HK-2 (cell line): ENCODE results near the gene FAM107B.
A peak's percentile ranks its signal among the peaks of the same experiment; 100 is the strongest.

Experiments
- DNase-seq: peaks from one replicate; pipeline ENCODE4 v3.0.0-alpha.2; 2018; ENCODE audit not compliant: unreplicated experiment

The FAM107B gene

DNA sequence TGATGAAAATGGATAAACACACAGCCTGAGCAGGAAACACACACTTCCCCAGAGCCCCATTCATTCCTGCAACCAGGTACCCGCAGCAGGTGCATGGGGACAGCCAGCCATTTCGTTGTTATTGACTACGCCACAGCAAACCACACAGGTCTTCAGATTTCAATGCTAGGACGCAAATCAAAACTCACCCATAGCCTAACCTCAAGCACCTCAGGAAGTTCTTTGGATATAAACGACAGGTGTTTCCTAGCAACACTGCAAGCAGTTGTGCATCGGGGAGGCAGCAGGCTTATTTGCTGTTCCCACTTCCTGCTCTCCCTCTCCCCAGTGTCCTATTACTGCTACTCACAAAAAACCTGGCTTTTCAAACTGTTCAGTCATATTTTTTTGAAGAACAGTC, 267.5 kb downstream of the FAM107B start:
- DNase-seq = no peak

DNA sequence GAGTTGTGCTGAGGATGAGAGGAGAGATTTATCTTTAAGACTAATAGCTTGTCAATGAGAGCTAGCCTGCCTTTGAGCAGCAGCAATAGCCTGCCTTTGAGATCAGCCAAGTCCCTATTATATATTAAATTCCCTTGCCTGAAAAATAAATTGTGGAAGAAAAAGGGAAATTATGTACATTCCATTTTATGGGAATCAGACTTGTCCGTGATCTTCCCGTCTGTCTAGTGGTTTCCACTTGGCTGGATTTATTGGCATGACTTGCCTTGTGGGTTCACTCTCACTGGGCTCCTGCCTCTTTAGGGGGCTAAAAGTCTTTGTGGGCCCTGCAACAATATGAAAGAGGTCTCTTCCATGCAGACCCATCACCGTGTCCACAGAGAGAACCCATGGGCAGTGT, 272.3 kb downstream of the FAM107B start:
- DNase-seq = no peak

GRCh38 chr10:14500172-14500765, 274.4 kb downstream of the FAM107B start:
- DNase-seq = no peak

GRCh38 chr10:14499601-14499904, 275.1 kb downstream of the FAM107B start:
- DNase-seq = no peak

DNA sequence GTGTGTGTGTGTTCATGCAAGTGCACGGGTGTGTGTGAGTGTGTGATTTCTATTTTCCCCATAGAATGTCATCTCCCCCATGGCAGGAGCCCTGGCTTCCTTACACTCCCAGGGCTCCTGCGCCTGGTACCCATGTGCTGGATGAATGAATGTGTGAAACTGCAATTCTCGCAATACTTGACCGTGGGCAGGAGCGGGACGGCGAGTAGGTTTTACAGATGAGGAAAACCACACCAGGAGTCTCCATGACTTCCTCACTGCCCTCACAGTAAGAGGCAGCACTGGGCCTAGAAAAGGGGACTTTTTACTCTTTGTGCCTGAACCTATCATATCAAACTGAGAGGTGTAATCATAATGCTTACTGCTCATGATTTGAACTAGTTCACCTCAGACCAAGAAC, 276.4 kb downstream of the FAM107B start:
- DNase-seq = no peak

DNA sequence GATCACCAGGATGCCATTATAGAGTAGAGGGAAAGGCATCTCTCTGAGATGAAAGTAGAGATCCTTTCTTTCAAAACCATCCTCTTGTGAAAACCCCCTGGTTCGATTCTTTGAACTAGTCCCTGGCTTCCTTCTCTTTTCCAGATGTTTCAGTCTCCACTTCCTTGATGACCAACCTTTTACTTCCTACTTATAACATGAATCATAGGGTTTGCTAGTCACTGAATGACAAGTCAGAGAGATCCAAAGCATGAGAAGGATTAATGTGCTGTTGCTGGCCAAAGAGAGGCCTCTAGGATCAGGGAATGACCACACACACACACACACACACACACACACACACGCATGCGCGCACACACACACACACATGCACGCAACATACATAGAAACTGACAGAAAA, 282.9 kb downstream of the FAM107B start:
- no peak for DNase-seq

DNA sequence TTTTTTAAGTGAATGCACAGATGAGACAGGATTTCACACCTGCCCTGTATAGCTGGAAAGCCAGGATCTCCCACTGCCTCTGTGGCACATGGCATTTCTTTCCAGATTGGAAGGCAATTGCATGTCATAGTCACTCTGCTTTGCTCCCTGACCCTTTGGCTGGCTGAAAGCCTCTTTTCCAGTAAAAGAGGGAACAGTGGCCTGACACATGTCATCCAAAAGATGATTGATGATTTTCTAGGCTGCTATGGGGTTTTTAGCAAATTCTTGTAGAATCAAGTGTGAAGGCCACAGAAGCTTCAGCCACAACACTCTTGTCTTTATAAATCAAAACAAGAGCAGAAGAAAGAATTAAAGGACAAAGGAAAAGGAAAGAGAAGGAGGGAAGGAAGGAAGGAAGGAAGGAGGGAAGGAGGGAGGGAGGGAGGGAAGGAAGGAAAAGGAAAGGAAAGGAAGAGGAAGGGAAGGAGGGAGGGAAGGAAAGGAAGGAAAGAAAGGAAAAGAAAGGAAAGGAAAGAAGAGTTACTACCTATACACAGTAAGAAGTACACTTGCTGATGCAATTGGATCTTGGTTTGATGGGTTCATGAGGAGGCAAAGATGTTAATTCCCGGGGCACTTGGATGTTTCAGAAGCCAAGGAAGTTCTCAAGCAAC, 285.0 kb downstream of the FAM107B start:
- no peak for DNase-seq

GRCh38 chr10:14487488-14487883, 287.2 kb downstream of the FAM107B start:
- DNase-seq = no peak

DNA sequence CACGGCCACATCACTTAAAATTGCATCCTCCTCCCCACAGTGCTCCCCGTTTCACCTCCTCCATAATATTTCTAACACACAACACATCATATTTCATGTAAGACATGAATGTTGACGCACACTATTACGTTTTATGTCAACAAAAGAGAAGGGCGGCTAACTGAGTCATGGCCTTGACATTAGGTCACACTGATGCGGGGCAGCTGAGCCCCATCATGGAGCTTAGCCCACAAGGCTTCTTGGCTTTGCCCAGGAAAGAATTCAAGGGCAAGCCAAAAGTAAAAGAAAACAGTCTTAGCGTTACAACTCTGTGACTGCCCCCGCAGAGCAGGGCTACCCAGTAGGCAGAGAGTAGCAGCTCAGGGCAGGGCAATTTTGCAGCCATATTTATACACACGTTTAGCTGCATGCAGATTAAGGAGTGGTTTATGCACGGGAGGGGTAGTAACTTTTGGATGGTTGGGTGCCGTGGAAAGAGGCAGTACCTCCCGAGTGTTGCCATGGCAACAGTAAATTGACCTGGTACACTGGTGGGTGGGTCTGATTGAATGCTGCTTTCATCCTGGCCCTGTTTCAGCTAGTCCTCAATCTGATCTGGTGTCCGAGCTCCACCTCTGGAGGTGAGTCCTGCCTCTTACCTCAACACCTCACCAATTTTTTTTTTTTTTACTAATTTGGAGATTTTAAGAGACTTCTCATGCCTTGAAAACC, 287.8 kb downstream of the FAM107B start:
- DNase-seq = no peak

GRCh38 chr10:14485986-14486385, 288.7 kb downstream of the FAM107B start:
- no peak for DNase-seq

- no peak for DNase-seq
Measured at GRCh38 chr10:14483417-14483816, 291.3 kb downstream of the FAM107B start.

DNA sequence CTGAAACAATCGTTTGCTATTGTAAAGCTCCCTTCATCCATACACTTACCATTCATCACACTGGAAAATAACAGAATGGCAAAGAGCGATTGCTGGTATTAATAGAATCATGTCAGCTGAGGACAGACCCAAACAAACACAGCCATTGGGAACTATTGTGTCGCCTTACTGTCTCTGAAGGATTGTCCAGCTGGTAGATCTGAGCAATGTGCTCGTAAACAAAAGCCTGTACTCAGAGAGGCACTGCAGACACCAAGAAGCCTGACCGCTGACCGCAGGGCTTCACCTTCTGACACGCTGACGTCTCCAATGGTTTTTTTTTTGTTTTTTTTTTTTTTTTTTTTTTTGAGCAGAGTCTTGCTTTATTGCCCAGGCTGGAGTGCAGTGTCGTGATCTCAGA, 292.9 kb downstream of the FAM107B start:
- no peak for DNase-seq

DNA sequence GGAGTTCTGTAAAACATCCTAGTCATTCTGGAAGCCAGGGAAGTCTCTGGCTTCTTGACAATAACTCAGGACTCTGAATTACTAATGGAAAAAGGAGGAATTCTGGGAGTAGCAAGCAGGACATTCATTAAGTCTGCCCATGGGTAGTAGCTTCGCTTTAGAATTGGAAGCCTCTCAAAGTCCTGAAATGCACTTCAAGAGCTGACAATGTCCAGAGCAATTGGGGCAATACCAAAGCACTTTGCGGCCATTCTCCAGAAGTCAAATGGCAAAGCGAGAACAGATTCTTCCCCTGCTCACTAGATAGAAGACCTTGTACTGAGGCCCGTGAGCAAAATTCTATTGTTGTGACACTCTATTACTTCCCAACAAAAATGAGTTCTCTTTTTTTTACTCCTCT, 293.7 kb downstream of the FAM107B start:
- no peak for DNase-seq

DNA sequence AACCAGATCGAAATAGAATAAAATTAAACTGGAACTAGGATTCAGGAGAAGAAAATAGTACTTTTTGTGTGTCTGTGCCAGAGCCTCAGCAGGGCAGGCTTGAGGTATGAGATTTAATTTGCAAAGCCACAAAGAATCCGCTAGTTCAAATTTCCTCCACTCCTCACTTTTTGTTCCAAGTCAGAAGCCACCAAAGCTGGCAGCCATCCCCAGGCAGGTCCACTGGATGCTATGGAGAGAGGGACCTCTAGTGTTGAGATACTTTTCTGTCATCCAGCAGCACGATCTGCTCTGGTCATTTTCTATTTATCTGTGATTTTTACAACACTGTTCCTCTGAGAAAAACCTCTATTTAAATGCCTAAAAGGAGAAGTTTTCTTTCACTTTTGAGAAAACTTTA, 296.1 kb downstream of the FAM107B start:
- peak; percentile 33 for DNase-seq

DNA sequence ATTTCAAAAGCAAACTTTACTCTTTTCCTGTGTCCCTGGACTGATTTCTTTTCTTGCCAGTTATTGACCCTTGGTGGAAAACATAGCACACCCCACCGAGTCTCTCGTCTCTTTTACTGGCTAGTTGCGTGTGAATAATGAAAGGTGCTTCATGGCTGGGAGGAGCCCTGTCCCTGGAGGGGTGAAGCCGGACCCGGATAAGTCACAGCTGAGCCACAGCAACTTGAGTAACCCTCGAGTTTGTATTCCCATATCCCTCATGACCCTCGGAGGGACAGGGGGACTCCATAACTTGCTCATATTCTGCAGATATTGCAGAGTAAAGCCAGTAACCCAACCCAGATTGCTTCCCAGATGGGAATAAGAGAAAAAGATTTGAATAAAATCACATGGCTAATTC, 296.5 kb downstream of the FAM107B start:
- DNase-seq = no peak

- no peak for DNase-seq
Measured at GRCh38 chr10:14477408-14477710, 297.3 kb downstream of the FAM107B start.

- peak; percentile 28 for DNase-seq
Measured at GRCh38 chr10:14476641-14477407, 297.9 kb downstream of the FAM107B start.

DNA sequence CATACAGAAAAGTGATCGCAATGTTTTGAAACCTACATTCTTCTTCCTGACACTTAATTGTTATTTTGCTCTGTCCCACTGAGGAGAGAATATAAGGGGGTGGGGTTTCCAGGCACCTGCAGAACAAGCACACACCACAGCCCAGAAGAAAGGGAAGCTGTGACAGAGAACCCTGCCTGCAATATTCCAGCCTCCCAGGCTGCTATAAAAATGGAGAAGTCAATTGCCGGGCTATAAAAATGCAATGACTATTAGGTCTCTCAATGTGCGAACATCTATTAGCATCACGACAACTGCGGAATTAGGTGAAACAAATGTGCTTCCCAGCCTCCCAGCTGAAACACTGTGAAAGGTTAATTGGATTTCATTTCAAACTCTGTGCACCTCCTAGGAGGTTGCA, 298.7 kb downstream of the FAM107B start:
- DNase-seq = no peak

DNA sequence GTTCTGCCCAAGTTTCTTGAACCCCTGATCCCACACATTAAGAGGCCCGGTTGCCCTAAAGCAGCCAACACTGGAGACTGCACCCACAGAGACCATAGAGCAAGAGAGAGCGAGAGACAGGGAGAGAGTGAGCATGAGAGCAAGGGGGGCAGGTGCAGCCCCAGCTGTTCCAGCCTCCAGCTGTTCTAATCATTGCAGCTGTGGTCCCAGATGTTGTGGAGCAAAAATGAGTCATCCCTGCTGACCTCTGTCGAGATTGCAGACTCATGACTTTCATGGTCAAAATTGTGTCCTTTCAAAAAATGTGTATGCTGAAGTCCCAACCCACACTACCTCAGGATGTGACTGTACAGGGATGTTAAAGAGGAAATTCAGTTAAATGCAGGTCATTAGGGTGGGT, 300.0 kb downstream of the FAM107B start:
- DNase-seq = no peak

- no peak for DNase-seq
Measured at GRCh38 chr10:14470920-14471319, 303.8 kb downstream of the FAM107B start.

- DNase-seq = no peak
Measured at GRCh38 chr10:14468726-14469125, 306.0 kb downstream of the FAM107B start.
